ENCODE data around the gene SLC7A10.

GRCh38 chr19:33159149-33159548 is 66.5 kb downstream of the SLC7A10 start:
- TF ChIP-seq CTCF (IDR thresholded peaks at IDR 0.05; ENCODE audit: poor library complexity, severe bottlenecking) (no peak), POLR2AphosphoS5 (IDR thresholded peaks at IDR 0.05) (no peak), EZH2 (IDR thresholded peaks at IDR 0.05; ENCODE audit: borderline replicate concordance, insufficient read depth, low read length, poor library complexity, severe bottlenecking) (no peak)

Data from neural cell (in vitro differentiated cells).